Neural cell (in vitro differentiated cells): ENCODE results near the gene BCL11B.
A peak's percentile ranks its signal among the peaks of the same experiment; 100 is the strongest.

ENCODE experiments used
- MXI1 ChIP-seq: fragments of 450-650 bp; conservative IDR thresholded peaks from 2 replicates; pipeline ENCODE4 v1.6.1; 2014; ENCODE audit warnings: antibody characterized with exemption, mild to moderate bottlenecking; ENCODE audit not compliant: poor library complexity, severe bottlenecking
- POLR2AphosphoS5 ChIP-seq: IDR thresholded peaks from 2 replicates; pipeline ENCODE4 v1.6.1; 2012
- SMC3 ChIP-seq: fragments of 450-650 bp; conservative IDR thresholded peaks from 2 replicates; pipeline ENCODE4 v1.6.1; 2014; ENCODE audit warnings: antibody characterized with exemption, mild to moderate bottlenecking, moderate library complexity; ENCODE audit not compliant: poor library complexity
- TF ChIP-seq, protein P1 (sequence below): fragments of 450-650 bp; IDR thresholded peaks from 2 replicates; pipeline ENCODE4 v1.5.1; 2014; ENCODE audit warnings: antibody characterized with exemption, mild to moderate bottlenecking, moderate library complexity; ENCODE audit not compliant: poor library complexity, severe bottlenecking
- TF ChIP-seq, protein P2 (sequence below): IDR thresholded peaks from 2 replicates; pipeline ENCODE4 v1.6.1; 2012; ENCODE audit warnings: borderline replicate concordance

- TF ChIP-seq, protein P1, sequence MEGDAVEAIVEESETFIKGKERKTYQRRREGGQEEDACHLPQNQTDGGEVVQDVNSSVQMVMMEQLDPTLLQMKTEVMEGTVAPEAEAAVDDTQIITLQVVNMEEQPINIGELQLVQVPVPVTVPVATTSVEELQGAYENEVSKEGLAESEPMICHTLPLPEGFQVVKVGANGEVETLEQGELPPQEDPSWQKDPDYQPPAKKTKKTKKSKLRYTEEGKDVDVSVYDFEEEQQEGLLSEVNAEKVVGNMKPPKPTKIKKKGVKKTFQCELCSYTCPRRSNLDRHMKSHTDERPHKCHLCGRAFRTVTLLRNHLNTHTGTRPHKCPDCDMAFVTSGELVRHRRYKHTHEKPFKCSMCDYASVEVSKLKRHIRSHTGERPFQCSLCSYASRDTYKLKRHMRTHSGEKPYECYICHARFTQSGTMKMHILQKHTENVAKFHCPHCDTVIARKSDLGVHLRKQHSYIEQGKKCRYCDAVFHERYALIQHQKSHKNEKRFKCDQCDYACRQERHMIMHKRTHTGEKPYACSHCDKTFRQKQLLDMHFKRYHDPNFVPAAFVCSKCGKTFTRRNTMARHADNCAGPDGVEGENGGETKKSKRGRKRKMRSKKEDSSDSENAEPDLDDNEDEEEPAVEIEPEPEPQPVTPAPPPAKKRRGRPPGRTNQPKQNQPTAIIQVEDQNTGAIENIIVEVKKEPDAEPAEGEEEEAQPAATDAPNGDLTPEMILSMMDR = peak; percentile 98
- TF ChIP-seq MXI1 (peak; percentile 32), SMC3 (peak; percentile 90), POLR2AphosphoS5 (peak; percentile 60)
- TF ChIP-seq, protein P2, sequence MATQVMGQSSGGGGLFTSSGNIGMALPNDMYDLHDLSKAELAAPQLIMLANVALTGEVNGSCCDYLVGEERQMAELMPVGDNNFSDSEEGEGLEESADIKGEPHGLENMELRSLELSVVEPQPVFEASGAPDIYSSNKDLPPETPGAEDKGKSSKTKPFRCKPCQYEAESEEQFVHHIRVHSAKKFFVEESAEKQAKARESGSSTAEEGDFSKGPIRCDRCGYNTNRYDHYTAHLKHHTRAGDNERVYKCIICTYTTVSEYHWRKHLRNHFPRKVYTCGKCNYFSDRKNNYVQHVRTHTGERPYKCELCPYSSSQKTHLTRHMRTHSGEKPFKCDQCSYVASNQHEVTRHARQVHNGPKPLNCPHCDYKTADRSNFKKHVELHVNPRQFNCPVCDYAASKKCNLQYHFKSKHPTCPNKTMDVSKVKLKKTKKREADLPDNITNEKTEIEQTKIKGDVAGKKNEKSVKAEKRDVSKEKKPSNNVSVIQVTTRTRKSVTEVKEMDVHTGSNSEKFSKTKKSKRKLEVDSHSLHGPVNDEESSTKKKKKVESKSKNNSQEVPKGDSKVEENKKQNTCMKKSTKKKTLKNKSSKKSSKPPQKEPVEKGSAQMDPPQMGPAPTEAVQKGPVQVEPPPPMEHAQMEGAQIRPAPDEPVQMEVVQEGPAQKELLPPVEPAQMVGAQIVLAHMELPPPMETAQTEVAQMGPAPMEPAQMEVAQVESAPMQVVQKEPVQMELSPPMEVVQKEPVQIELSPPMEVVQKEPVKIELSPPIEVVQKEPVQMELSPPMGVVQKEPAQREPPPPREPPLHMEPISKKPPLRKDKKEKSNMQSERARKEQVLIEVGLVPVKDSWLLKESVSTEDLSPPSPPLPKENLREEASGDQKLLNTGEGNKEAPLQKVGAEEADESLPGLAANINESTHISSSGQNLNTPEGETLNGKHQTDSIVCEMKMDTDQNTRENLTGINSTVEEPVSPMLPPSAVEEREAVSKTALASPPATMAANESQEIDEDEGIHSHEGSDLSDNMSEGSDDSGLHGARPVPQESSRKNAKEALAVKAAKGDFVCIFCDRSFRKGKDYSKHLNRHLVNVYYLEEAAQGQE = peak; percentile 89
Observed at GRCh38 chr14:99266181-99267178, 5.5 kb downstream of the BCL11B start.
